BLaER1 treated with 17β-estradiol and CSF1 and Interleukin-3, amounts not matched to agents 10 nM and 100 nM (cell line): Measurements from ENCODE around the gene ADGRD1.

Experiments
- H3K27ac ChIP-seq, 11 experiments: shearing (Covaris generic); formaldehyde crosslinking; 2 replicates each; pipeline ENCODE4 v1.8.1; 2022
- H3K27me3 ChIP-seq, 11 experiments: shearing (Covaris generic); formaldehyde crosslinking; 2 replicates each; pipeline ENCODE4 v1.8.1; 2022
- H3K36me3 ChIP-seq, 11 experiments: shearing (Covaris generic); formaldehyde crosslinking; 2 replicates each; pipeline ENCODE4 v1.8.1; 2022
- H3K4me1 ChIP-seq, 10 experiments: shearing (Covaris generic); formaldehyde crosslinking; 2 replicates each; pipeline ENCODE4 v1.8.1; 2022
- H3K4me2 ChIP-seq, 11 experiments: shearing (Covaris generic); formaldehyde crosslinking; 2 replicates each; pipeline ENCODE4 v1.8.1; 2022
- H3K4me3 ChIP-seq, 10 experiments: shearing (Covaris generic); formaldehyde crosslinking; 2 replicates each; pipeline ENCODE4 v1.8.1; 2022
- H3K9ac ChIP-seq, 11 experiments: shearing (Covaris generic); formaldehyde crosslinking; 2 replicates each; pipeline ENCODE4 v1.8.1; 2022
- H3K9me3 ChIP-seq, 11 experiments: shearing (Covaris generic); formaldehyde crosslinking; replicated peaks in 1 of 11; 2 replicates each; pipeline ENCODE4 v1.8.1; 2022
- H4K20me1 ChIP-seq, 11 experiments: shearing (Covaris generic); formaldehyde crosslinking; 2 replicates each; pipeline ENCODE4 v1.8.1; 2022
- Cebpa-rat ChIP-seq, 11 experiments: shearing (Covaris generic); IDR thresholded peaks; 2 replicates each; pipeline ENCODE4 v1.8.1; 2022

Gene ADGRD1

DNA sequence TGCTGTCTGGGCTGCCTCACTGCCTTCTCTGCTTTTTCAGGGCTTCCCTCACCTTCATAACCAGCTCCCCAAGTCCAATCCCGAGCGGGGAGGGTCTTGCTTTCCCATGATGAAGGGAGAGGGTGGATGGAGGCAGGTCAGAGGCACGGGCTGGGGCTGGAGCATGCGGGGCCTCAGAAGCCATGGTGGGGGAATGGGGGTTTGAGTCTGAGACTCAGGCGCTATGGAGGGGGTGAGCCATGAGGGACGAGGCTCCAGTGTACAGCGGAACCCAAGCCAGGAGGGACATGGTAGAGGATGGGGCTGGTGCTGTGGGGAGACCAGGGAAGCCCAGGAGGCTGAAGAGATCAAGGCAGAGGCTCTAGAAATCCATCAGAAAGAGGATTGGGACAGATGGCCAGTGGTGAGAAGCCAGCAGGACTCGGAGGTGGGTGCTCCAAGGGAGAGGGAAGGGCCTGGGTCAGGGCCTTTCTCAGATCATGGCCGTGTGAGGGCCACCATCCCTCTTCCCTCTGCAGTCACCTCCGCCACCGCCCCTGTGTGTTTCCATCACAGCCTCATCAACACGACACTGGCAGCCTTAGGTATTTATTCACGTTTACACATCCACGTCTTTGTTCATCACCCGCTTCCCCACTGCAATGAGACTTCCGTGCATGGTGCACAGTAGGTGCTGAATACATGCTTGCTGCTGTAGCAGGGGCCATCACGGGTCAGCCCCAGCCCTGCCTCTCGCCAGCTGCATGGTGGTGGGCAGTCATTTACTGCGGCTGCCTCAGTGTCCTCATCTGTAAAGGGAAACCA lies 144.7 kb downstream of the ADGRD1 start:
- no peak for TF ChIP-seq Cebpa-rat (IDR thresholded peaks at IDR 0.05)
- Histone ChIP-seq H3K4me3 (no peak overlapping the region), H3K9me3 (peaks cover 0 to 18% (median 13%) of the 10 kb centered on the region in 11 experiments; a peak in 15 of 22 replicates), H3K27ac (no peak overlapping the region), H4K20me1 (peaks cover 0 to 49% (median 13%) of the 10 kb centered on the region in 11 experiments; a peak in 14 of 22 replicates), H3K27me3 (peaks cover 0 to 62% (median 0%) of the 10 kb centered on the region in 11 experiments; a peak in 9 of 22 replicates), H3K36me3 (peaks cover 0 to 8% (median 0%) of the 10 kb centered on the region in 11 experiments; a peak in 2 of 22 replicates), H3K9ac (no peak overlapping the region), H3K4me2 (no peak overlapping the region), H3K4me1 (peaks cover 37 to 78% (median 73%) of the 10 kb centered on the region in 10 experiments)

DNA sequence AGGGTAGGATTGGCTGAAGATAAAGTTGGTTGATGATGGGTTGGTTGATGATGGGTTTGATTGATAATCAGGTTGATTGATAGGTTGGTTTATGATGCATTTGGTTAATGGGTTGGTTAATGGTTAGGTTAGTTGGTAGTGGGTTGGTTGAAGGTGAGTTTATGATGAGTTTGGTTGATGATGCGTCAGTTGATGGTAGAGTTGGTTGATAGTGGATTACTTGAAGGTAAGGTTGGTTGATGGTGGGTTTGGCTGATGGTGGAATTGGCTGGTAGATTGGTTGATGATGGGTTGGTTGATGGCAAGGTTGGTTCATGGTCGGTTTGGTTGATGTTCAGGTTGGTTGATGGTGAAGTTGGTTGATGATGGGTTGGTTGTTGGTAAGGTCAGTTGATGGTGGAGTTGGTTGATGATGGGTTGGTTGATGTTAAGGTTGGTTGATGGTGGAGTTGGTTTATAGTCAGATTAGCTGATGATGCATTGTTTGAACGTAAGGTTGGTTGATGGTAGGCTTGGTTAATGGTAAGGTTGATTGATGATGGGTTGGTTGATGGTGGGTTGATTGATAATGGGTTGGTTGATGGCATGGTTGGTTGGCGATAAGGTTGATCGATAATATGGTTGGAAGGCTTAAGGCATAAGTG lies 146.4 kb downstream of the ADGRD1 start:
- Histone ChIP-seq H3K4me1 (peaks cover 41 to 78% (median 73%) of the 10 kb centered on the region in 10 experiments), H3K9ac (no peak overlapping the region), H3K4me2 (peak overlapping the region in 2 of 11 experiments; percentile 95 to 97; a peak in 4 of 22 replicates), H4K20me1 (peaks cover 0 to 46% (median 6%) of the 10 kb centered on the region in 11 experiments; a peak in 11 of 22 replicates), H3K27ac (no peak overlapping the region), H3K4me3 (no peak overlapping the region), H3K36me3 (peaks cover 0 to 8% (median 0%) of the 10 kb centered on the region in 11 experiments; a peak in 2 of 22 replicates), H3K9me3 (peaks cover 0 to 18% (median 13%) of the 10 kb centered on the region in 11 experiments; a peak in 15 of 22 replicates), H3K27me3 (peaks cover 0 to 55% (median 0%) of the 10 kb centered on the region in 11 experiments; a peak in 9 of 22 replicates)
- TF ChIP-seq Cebpa-rat (IDR thresholded peaks at IDR 0.05): no peak

DNA sequence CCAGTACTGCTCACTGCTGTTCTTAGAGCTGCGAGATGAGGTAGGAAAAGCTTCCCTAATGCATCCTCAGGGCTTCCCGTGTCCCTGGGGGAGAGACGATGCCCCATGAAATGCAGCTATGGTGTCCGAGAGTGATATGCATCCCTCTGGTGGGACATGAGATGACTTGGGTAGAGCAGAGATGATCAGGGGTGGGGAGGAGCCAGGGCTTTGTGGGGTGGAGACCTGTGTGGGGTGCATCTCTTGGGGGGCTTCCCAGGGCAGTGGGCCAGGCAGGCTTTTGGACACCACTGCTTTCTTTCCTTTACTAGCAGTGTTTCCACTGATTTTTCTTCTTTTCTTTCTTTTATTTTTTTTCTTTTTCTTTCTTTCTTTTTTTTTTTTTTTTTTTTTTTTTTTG lies 147.3 kb downstream of the ADGRD1 start:
- peak overlapping the region in 1 of 11 experiments; percentile 45; a peak in 3 of 22 replicates for H3K27ac ChIP-seq
- H4K20me1 ChIP-seq: peaks cover 0 to 43% (median 8%) of the 10 kb centered on the region in 11 experiments; a peak in 11 of 22 replicates
- peak overlapping the region; percentile 65 to 97 (median 92); a peak in 19 of 22 replicates for H3K4me2 ChIP-seq
- H3K27me3 ChIP-seq: peaks cover 0 to 55% (median 0%) of the 10 kb centered on the region in 11 experiments; a peak in 6 of 22 replicates
- H3K9me3 ChIP-seq: peaks cover 0 to 18% (median 13%) of the 10 kb centered on the region in 11 experiments; a peak in 15 of 22 replicates
- TF ChIP-seq Cebpa-rat (IDR thresholded peaks at IDR 0.05): no peak
- H3K4me1 ChIP-seq: peaks cover 49 to 78% (median 73%) of the 10 kb centered on the region in 10 experiments
- no peak overlapping the region for H3K9ac ChIP-seq
- H3K36me3 ChIP-seq: peaks cover 0 to 8% (median 0%) of the 10 kb centered on the region in 11 experiments; a peak in 2 of 22 replicates
- no peak overlapping the region for H3K4me3 ChIP-seq

DNA sequence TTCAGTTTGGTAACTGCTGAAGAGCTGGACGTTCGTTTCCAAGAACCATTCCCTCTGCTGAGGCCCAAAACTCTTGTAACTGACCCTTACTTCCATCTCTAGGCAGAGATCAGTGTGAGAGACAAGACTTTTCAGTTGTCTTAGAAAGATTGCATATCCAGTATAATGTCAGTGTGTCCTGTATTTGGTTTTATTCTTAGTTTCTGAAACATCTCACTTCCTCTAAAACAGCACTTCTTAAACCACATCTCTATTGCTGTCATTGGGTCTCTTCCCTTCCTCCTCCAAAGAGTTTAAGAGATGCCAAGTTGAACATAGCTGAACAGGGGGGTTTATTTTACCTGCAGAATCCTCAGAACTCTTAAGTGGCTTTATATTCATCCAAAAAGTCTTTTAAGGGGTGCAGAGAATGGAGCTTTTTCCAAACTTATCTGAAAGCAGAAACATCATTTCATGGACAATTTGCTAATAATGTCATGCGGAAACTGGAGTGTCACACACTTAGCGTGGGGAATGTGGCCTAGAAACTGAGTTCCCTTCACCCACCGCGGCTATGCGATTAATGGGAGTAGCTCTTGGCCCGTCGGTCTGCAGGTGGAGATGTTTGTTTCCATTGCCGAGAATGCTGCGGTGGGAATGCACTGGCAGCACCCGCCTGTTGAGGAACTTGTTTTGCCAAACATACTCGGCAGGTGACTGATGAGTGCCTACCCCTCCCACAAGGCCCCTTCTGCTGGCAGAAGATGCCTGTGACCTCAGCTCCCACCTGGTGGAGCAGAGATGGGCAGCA lies 148.2 kb downstream of the ADGRD1 start:
- Histone ChIP-seq H3K4me1 (peaks cover 54 to 78% (median 72%) of the 10 kb centered on the region in 10 experiments), H3K4me3 (peak overlapping the region in 1 of 10 experiments; percentile 6; a peak in 4 of 20 replicates), H3K36me3 (peaks cover 0 to 8% (median 0%) of the 10 kb centered on the region in 11 experiments; a peak in 2 of 22 replicates), H3K27me3 (peaks cover 0 to 56% (median 0%) of the 10 kb centered on the region in 11 experiments; a peak in 6 of 22 replicates), H3K27ac (peak overlapping the region in 8 of 11 experiments; percentile 2 to 48 (median 40); a peak in 12 of 22 replicates), H4K20me1 (peaks cover 0 to 41% (median 8%) of the 10 kb centered on the region in 11 experiments; a peak in 11 of 22 replicates), H3K9me3 (peaks cover 0 to 18% (median 13%) of the 10 kb centered on the region in 11 experiments; a peak in 15 of 22 replicates), H3K9ac (peak overlapping the region in 5 of 11 experiments; percentile 2 to 49 (median 26); a peak in 6 of 22 replicates), H3K4me2 (peak overlapping the region; percentile 65 to 97 (median 92))
- TF ChIP-seq Cebpa-rat (IDR thresholded peaks at IDR 0.05): no peak

DNA sequence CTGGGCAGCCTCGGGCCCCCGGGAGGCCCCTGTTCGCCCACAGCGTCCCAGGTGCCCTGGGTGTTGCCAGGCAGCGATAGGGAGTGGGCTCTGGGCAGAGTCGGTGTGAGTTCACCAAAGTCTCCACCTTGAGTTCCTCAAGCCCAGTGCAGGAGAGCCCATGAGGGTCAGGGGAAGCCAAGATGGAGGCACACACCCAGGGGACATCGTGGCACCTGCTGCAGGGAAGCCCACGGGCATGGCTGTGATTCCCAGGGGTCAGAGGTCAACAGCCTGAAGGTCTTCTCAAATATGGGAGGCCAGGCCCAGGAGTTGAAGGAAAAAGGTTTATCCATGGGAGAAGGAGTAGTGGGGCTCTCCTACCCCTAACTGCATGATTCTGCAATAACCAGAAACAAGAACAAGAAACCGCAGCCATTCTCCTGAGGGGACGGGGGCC lies 148.8 kb downstream of the ADGRD1 start:
- Histone ChIP-seq H3K9ac (peak overlapping the region in 3 of 11 experiments; percentile 14 to 49 (median 37); a peak in 3 of 22 replicates), H3K36me3 (peaks cover 0 to 8% (median 0%) of the 10 kb centered on the region in 11 experiments; a peak in 2 of 22 replicates), H3K27ac (peak overlapping the region in 6 of 11 experiments; percentile 2 to 45 (median 31); a peak in 8 of 22 replicates), H3K4me1 (peaks cover 54 to 74% (median 66%) of the 10 kb centered on the region in 10 experiments), H4K20me1 (peaks cover 0 to 39% (median 8%) of the 10 kb centered on the region in 11 experiments; a peak in 11 of 22 replicates), H3K4me2 (peak overlapping the region; percentile 65 to 97 (median 92)), H3K4me3 (peak overlapping the region in 1 of 10 experiments; percentile 6; a peak in 3 of 20 replicates), H3K27me3 (peaks cover 0 to 54% (median 0%) of the 10 kb centered on the region in 11 experiments; a peak in 6 of 22 replicates), H3K9me3 (peaks cover 0 to 18% (median 13%) of the 10 kb centered on the region in 11 experiments; a peak in 15 of 22 replicates)
- no peak for TF ChIP-seq Cebpa-rat (IDR thresholded peaks at IDR 0.05)

DNA sequence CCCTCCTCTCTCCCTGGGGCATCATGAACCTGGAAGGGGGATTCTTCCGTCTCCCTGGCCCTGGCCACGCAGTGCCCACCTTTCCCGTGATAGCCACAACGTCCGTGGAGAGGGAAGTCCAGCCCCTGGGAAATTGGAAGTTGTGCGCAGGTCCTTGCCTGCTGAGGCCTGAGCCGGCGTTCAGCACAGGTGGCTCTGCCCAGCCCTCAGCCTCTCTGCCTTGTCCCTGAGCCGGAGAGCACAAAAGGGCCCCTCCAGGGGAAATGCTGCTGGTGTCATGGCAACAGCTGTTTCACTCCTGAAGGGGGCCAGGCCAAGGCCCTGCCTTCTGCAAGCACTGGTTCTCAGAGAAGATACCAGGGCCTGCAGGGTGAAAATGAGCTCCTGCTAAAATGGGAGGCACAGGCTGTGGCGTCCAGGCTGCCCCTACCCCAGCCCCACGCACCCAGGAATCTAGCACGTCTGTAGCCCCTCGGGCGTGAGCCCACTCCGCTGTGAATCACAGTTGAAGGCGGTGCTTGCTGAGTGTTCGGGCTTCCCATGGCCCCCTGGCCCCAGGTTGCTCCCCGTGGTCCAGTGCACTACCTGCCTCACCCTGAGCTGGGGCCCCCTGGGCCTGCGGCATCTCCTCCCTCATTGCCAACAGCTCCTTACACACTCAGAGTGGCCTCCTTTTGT lies 149.4 kb downstream of the ADGRD1 start:
- Histone ChIP-seq H3K4me1 (peaks cover 54 to 71% (median 63%) of the 10 kb centered on the region in 10 experiments), H3K27ac (peak overlapping the region in 5 of 11 experiments; percentile 8 to 58 (median 45); a peak in 8 of 22 replicates), H3K36me3 (peaks cover 0 to 13% (median 0%) of the 10 kb centered on the region in 11 experiments; a peak in 4 of 22 replicates), H3K27me3 (peaks cover 0 to 54% (median 0%) of the 10 kb centered on the region in 11 experiments; a peak in 6 of 22 replicates), H4K20me1 (peaks cover 0 to 37% (median 8%) of the 10 kb centered on the region in 11 experiments; a peak in 11 of 22 replicates), H3K9me3 (peaks cover 0 to 23% (median 14%) of the 10 kb centered on the region in 11 experiments; a peak in 16 of 22 replicates), H3K4me3 (peak overlapping the region in 1 of 10 experiments; percentile 6; a peak in 2 of 20 replicates), H3K9ac (peak overlapping the region in 4 of 11 experiments; percentile 14 to 49 (median 26); a peak in 7 of 22 replicates), H3K4me2 (peak overlapping the region; percentile 65 to 97 (median 92))
- no peak for TF ChIP-seq Cebpa-rat (IDR thresholded peaks at IDR 0.05)
